Endothelial cell of umbilical vein (primary cell): ENCODE measurements around the gene COL6A2.

Experiments
- EZH2 ChIP-seq: IDR thresholded peaks from 2 replicates; pipeline ENCODE4 v1.6.1; 2012; ENCODE audit warnings: borderline replicate concordance, low read depth, mild to moderate bottlenecking, moderate library complexity, low read length, inconsistent platforms; ENCODE audit not compliant: severe bottlenecking
- FOS ChIP-seq: IDR thresholded peaks from 2 replicates; pipeline ENCODE4 v1.6.1; 2011; ENCODE audit warnings: mild to moderate bottlenecking, low read length, moderate library complexity, borderline replicate concordance; ENCODE audit not compliant: insufficient read depth
- GATA2 ChIP-seq: IDR thresholded peaks from 2 replicates; pipeline ENCODE4 v1.7.0; 2011; ENCODE audit warnings: low read depth, mild to moderate bottlenecking, moderate library complexity, mixed read lengths, low read length; ENCODE audit not compliant: insufficient read length, insufficient read depth
- JUN ChIP-seq: IDR thresholded peaks from 2 replicates; pipeline ENCODE4 v1.6.1; 2011; ENCODE audit warnings: borderline replicate concordance, low read depth; ENCODE audit not compliant: insufficient read length, insufficient read depth
- MYC ChIP-seq: IDR thresholded peaks from one replicate; pipeline ENCODE4 v1.6.1; 2011; ENCODE audit warnings: mild to moderate bottlenecking, low read depth, low read length
- POLR2A ChIP-seq: IDR thresholded peaks from 2 replicates; pipeline ENCODE4 v1.6.1; 2012; ENCODE audit warnings: low read depth, mild to moderate bottlenecking, control low read depth, low read length
- POLR2AphosphoS5 ChIP-seq: IDR thresholded peaks from 2 replicates; pipeline ENCODE4 v1.6.1; 2012; ENCODE audit warnings: low read depth, mild to moderate bottlenecking, control low read depth, low read length, moderate library complexity; ENCODE audit not compliant: insufficient read depth
- TF ChIP-seq, protein P1 (sequence below), 2 donors: IDR thresholded peaks; 1 replicate in 1 of 2; 2 replicates in 1 of 2; pipeline ENCODE4 v1.5.1; 2011; ENCODE audit warnings: low read length in 2 of 2, mild to moderate bottlenecking in 2 of 2, moderate library complexity in 2 of 2, control low read depth in 1 of 2, inconsistent platforms in 1 of 2, low read depth in 1 of 2; ENCODE audit not compliant: insufficient read depth in 1 of 2; ENCODE audit errors: extremely low read depth in 1 of 2
- TF ChIP-seq, protein P2 (sequence below): IDR thresholded peaks from 2 replicates; pipeline ENCODE4 v1.6.1; 2011; ENCODE audit not compliant: insufficient read depth, insufficient read length

DNA sequence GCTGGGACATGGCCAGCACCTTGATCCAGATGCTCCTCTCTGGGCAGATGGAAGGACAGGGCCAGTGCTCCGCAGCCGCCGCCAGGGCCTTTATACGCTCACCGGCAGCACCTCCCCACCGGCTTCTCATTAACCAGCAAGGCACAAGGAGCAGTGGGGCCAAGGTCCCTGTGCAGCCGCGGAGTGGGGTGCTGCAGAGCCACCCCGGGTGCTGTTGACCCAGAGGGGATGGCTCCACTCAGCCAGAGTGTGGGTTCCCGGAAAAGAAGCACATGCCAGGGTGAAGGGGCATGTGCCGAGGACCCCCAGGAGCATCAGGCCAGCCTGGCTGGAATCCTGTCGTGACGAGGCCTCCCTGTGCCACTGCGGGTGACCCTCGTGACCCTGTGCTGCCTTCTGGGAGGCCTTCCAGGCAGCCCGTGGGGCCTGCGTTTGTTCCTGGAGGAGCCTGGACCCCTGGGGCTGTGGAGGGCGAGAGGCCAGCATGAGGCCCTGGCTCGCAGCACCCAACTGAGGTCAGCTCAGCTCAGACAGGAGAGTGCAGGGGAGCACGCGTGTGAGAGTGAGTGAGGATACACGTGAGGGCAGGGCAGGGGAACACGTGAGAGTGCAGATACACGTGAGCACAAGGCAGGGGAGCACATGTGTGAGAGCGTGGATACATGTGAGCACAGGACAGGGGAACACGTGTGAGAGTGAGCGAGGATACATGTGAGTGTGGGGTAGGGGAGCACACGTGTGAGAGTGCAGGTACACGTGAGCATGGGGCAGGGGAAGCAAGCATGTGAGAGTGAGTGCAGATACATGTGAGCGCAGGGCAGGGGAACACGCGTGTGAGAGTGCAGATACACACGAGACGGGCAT lies 57.8 kb downstream of the COL6A2 start, which contains the start of gene FTCD:
- TF ChIP-seq, protein P1, sequence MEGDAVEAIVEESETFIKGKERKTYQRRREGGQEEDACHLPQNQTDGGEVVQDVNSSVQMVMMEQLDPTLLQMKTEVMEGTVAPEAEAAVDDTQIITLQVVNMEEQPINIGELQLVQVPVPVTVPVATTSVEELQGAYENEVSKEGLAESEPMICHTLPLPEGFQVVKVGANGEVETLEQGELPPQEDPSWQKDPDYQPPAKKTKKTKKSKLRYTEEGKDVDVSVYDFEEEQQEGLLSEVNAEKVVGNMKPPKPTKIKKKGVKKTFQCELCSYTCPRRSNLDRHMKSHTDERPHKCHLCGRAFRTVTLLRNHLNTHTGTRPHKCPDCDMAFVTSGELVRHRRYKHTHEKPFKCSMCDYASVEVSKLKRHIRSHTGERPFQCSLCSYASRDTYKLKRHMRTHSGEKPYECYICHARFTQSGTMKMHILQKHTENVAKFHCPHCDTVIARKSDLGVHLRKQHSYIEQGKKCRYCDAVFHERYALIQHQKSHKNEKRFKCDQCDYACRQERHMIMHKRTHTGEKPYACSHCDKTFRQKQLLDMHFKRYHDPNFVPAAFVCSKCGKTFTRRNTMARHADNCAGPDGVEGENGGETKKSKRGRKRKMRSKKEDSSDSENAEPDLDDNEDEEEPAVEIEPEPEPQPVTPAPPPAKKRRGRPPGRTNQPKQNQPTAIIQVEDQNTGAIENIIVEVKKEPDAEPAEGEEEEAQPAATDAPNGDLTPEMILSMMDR (IDR thresholded peaks at IDR 0.05; ENCODE audit: extremely low read depth in 1 of 2, insufficient read depth in 1 of 2, low read depth in 1 of 2, low read length in 2 of 2): no peak
- TF ChIP-seq POLR2A (no peak), EZH2 (no peak), JUN (no peak), POLR2AphosphoS5 (no peak), MYC (no peak), GATA2 (no peak), FOS (no peak)
- TF ChIP-seq, protein P2, sequence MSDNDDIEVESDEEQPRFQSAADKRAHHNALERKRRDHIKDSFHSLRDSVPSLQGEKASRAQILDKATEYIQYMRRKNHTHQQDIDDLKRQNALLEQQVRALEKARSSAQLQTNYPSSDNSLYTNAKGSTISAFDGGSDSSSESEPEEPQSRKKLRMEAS: no peak
